HG02610 (cell line): ENCODE measurements around the gene TP73.

Source experiments
- ATAC-seq: cut with Tn5 transposase; IDR thresholded peaks from one replicate; pipeline ENCODE4 v1.9.1; 2021; ENCODE audit warnings: mild to moderate bottlenecking, moderate library complexity; ENCODE audit not compliant: unreplicated experiment

Gene TP73

DNA sequence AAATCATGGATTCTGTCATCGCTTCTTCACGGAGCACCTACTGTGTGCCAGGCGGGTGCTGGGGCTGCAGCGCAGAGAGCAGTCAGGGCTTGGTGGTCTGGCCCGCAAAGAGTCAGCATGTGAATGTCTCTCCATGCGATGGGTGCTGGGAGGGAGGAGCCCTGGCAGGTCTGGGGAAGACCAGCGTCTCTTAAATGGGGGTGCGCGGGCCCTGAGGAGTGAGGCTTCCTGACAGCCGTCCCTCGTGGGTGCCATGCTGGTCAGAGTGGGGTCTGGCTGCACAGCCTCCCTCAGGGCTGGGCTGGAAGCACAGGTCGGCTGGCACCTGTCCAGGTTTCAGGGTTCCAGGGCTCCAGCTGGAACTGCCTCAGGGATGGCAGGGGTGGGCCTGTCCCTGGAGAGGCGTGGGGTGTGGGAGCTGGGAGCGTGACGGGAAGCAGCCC, 18.5 kb downstream of the TP73 start:
- ATAC-seq = no peak

- ATAC-seq = no peak
Observed at GRCh38 chr1:3671371-3672180, 19.3 kb downstream of the TP73 start.

DNA sequence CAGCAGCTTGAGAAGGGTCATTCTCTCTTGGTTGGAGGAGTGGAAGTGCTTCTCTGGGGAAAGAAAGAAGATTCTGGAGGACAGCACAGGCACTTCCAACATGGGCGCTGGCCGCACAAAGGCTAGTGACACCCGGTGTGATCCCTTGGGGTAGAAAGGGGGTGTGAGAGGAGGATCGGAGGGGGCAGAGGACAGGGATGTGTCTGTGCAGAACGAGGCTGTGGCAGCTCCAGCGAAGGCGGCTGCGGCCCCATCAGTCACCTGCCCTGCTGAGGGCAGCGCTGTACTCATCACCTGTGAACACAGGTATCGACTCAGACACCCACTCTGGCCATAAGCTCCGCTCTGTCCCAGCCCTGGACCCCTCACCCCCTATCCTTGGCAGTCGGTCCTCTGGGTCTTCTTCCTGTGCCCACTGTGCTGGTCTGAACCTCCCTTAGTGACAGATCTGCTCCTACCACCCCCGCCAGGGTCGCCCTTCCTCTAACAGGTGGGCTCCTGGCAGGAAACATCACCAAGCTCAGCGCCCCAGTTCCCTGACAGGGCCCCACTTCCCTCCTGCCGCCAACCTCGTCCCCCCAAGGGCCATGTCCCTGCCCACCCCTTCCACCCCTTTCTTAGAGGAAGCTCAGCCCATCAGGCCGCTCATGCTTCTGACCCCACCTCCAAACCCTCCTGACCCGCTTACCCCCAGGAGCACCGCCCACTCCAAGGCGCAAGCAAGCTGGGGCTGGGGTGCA, 20.1 kb downstream of the TP73 start:
- no peak for ATAC-seq

DNA sequence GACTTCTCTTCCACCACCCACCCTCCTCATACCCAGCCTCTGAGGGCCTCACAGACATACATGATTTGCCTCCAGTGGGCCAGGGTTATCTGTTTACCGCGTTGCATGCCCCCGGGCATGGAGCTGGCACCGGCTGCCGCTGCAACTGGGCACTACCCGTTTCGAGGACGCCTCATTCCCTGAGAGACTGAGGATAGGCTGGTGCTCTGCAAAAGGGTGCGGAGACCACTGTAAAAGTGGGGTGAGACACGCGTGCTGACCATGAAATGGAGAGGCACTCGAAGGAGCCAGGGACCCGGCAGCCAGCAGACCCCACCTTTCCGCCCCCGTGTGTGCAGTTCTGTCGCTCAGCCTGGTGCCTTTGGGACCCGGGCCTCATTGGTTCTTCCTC, 20.6 kb downstream of the TP73 start:
- ATAC-seq = no peak

- ATAC-seq = no peak
Observed at GRCh38 chr1:3673381-3674099, 21.2 kb downstream of the TP73 start.

DNA sequence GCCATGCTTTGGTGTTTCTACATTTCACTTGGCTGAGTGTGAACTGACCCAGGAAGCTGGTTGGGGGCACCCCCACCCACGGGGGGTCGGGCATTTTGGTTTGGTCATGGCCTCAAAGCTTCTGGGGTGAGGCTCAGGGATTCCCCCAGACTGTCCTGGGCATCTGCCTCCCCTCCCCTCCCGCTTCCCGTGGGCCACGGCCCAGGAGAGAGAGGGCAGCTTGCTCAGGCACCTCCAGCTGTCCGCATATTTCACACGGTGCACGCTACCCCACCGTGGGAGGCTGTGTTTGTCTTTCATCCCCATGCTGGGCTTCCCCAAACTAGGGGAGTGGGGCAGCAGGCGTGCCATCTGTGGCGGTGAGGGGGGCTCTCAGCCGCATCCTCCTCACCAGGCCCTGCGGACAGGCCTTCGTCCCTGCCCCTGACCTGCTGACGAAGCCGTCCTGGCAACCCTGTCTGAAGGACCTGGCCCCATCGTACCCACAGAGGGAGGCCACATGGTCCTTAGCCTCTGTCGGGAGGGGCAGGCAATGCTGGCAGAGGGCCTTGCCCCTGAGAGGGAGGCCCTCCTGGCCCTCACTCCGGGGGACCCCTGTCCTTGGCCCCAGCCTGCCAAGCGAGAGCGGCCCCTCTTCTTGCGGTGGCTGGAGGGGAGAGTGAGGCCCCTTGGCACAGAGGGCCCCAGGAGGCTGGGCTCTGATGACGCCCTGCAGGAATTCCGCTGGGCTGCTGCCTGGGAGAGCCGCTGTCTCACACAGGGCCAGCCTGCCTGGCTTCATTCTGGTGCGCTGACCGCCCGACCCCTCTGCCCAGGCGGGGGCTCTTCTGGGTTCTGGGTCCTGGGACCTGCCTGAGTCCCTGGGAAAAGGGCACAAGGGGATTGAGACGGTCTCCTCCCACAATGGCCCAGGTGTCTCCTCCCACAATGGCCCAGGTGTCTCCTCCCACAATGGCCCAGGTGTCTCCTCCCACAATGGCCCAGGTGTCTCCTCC, 22.1 kb downstream of the TP73 start:
- no peak for ATAC-seq

DNA sequence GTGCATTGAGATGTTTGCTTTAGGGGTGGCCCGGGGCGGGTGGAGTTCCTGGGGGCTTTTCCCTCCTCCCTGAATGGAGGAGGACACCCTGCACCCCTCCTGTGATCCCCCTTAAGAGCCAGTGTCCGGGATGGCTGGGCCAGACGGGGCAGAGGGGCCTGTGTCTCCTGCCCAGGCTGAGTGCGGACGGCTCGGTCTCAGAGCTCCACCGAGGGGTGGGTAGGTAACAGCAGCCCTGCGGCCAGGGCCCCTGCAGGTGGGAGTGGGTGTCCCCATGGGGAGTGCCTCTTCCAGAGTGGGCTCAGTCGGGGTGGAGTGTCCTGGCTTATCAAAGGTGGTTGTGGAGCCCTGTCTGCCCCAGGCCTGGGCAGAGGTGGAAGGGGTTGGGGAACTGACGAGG, 23.1 kb downstream of the TP73 start:
- ATAC-seq = no peak

DNA sequence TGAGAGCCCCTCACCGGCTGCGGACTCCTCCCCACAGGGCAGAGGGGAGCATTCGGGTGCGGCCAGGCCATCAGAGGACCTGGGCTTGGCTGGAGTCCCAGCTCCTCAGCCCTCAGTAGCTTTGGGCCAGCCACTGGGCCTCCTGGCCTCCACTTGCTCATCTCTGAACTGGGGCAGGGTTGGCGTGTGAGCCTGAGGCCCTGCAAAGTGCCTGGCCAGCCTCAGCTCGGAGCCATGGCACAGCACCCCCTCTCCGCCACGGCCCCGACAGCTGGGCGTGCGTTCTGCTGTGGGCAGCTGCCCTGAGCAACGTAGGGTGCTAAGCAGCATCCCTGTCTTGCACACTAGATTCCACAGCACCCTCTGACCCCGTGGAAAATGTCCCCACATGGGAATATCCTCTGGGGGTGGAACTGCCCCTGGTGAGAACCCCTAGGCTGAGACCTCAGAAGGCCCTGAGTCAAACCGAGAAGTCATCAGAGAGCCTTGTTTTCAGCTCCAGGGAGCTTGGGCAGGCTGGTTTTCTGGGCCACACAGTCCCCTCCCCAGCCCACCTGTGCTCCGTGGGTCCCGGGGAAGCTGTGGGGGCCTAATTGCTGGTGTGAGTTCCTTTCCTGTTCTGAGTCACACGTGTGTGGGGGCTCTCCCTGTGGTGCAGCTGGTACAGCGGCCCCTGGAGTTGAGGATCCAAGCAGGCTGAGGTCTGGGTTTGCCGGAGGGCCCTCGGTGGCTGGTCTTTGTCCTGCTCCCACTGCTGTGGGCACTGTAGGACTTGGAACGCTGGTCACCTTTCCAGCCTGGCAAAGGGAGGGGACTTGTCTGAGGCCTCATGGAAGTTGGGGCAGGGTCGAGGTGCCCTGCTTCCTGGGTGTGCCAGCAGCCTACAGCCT, 24.5 kb downstream of the TP73 start:
- ATAC-seq = peak; percentile 57

- peak; percentile 1 for ATAC-seq
Observed at GRCh38 chr1:3677484-3677883, 25.2 kb downstream of the TP73 start.

- ATAC-seq = no peak
Observed at GRCh38 chr1:3678361-3679097, 26.2 kb downstream of the TP73 start.

GRCh38 chr1:3679098-3679555, 26.8 kb downstream of the TP73 start:
- no peak for ATAC-seq

DNA sequence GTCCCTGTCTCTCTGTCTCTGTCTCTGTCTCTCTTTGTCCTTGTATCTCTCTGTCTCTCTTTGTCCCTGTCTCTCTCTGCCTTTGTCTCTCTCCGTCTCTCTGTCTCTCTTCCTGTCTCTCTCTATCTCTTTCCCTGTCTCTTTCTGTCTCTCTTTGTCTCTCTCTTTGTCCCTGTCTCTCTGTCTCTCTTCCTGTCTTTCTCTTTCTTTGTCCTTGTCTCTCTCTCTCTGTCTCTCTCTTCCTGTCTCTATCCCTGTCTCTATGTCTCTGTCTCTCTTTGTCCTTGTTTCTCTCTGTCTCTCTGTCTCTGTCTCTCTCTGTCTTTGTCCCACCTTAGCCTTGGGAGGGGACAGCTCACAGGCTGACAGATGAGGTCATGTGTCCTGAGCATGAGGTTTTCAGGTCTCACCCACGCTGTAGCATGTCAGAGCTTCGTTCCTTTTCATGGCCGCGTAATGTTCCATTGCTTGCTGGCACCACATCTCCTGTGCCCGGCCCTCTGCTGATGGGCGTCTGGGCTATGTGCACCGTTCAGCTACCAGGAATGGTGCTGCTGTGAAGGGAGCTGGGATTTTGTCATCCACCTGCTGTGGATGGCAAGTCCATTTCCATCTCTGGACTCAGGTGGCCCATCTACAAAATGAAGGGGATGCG, 27.6 kb downstream of the TP73 start:
- no peak for ATAC-seq

DNA sequence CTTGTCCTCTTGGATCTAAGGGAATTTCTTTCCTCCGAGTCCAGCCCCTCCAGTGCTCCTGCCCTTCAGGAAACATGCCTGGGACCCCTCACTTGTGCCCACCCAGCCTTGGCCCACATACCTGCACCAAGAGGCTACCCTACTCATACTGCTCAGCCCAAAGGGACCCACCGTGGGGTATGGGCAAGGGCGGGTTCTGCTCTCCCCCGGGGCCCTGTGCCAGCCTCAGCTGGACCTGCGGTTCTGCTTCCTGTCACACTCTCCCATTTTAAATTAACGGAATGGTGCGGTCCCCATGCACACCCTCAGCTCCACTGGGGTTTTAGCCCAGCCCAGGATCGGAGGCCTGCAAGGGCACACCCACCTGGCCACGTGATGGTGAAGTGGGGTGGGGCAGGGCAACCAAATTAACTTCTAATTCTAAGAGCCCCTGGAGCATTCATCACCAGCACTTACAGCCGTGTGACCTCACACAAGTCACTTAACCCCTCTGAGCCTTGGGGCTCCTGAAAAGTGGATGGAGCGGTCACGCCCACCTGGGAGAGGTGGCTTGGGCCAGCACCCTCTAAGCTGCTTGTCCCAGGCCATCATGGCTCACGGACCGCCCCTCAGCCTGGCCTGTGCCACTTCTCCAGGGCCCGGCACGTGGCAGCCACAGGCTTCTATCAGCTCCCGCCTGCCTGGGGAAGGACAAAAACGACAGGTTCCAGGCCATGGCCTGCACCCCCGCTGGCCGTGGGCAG, 28.3 kb downstream of the TP73 start:
- ATAC-seq = no peak

DNA sequence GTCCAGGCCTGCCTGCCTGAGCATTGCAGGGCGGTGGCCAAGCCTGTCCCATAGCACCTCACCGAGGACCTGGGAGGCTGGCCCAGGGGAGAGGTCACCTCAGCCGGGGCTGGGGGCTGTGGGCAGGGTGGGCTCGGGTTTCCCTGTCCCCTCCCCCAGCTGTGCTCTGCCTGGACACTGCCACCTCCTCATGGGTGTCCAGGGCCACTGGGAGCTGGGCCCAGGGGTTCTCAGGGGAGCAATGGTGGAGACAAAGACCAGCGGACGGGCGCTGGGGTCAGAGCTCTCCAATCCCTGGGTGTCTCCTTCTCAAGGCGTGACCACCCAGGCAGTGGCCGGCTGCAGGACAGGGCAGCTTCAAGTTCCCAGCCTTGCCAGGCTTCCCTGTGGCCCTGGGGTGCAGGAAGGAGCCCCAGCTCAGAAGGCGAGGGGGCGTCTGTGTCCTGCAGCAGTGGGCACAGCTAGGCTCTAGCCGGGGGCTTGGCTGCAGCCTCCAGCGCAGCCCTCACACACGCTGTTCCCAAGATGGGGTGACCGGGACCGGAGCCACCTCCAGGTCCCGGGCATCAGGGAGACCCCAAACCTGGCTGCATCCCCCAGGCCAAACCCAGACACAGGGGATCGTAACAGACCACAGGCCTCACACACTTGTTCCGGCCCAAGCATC, 29.0 kb downstream of the TP73 start:
- ATAC-seq = no peak

- ATAC-seq = no peak
Observed at GRCh38 chr1:3681898-3682806, 29.8 kb downstream of the TP73 start.

GRCh38 chr1:3683197-3683596, 30.9 kb downstream of the TP73 start:
- ATAC-seq = no peak
